Glutamatergic neuron (in vitro differentiated cells): ENCODE measurements around the gene NNAT. TPM values are rescaled to one million over a fixed set of nuclear protein-coding genes. Genes with fewer than 3 reads are reported as not detected.

Source experiments
- DNase-seq: peaks from one replicate; pipeline ENCODE4 v3.0.0; 2022
- H3K27ac Mint-ChIP-seq: one replicate; pipeline ENCODE4 v1.8.0; 2020; ENCODE audit warnings: mild to moderate bottlenecking, mixed read lengths, inconsistent platforms; ENCODE audit not compliant: unreplicated experiment
- H3K27me3 Mint-ChIP-seq: one replicate; pipeline ENCODE4 v1.8.0; 2020; ENCODE audit warnings: mild to moderate bottlenecking, moderate library complexity, mixed read lengths, inconsistent platforms; ENCODE audit not compliant: unreplicated experiment
- H3K36me3 Mint-ChIP-seq: one replicate; pipeline ENCODE4 v1.8.0; 2020; ENCODE audit warnings: mild to moderate bottlenecking, mixed read lengths, inconsistent platforms; ENCODE audit not compliant: unreplicated experiment
- H3K4me1 Mint-ChIP-seq: one replicate; pipeline ENCODE4 v1.8.0; 2020; ENCODE audit warnings: mild to moderate bottlenecking, low read depth, mixed read lengths, inconsistent platforms; ENCODE audit not compliant: unreplicated experiment
- H3K4me3 Mint-ChIP-seq: one replicate; pipeline ENCODE4 v1.8.0; 2020; ENCODE audit warnings: mild to moderate bottlenecking, mixed read lengths, inconsistent platforms; ENCODE audit not compliant: unreplicated experiment
- H3K9me3 Mint-ChIP-seq: one replicate; pipeline ENCODE4 v1.8.0; 2020; ENCODE audit warnings: mild to moderate bottlenecking, moderate library complexity, mixed read lengths, inconsistent platforms; ENCODE audit not compliant: unreplicated experiment
- CTCF ChIP-seq: fragments of 200-600 bp; sonication (generic); IDR thresholded peaks from one replicate; pipeline ENCODE4 v1.5.0; 2021; ENCODE audit not compliant: partially characterized antibody, unreplicated experiment
- total RNA-seq: library from RNA; stranded (reverse); fragmentation: NEBNext Ultra II Directional; extraction: Animal tissue kit (Norgen Biotek cat#: 25700); gene quantifications from one replicate; pipeline ENCODE4 v1.2.1, GENCODE V29; 2021; ENCODE audit not compliant: unreplicated experiment

Gene NNAT
- total RNA-seq, 1 donor from 2014 or later, result 1,047 TPM

GRCh38 chr20:37526238-37526838 lies 5.3 kb downstream of the NNAT start:
- Mint-ChIP-seq H3K4me3 (peak overlapping the region; percentile 95), H3K4me1 (peaks cover 34% of the 10 kb centered on the region), H3K36me3 (peaks cover 6% of the 10 kb centered on the region), H3K27ac (peak overlapping the region; percentile 99), H3K9me3 (peaks cover 10% of the 10 kb centered on the region), H3K27me3 (peaks cover 10% of the 10 kb centered on the region)
- DNase-seq, result no peak
- no peak for TF ChIP-seq CTCF

- no peaks in the 10 kb centered on the region for H3K36me3 Mint-ChIP-seq
- peak overlapping the region; percentile 95 for H3K4me3 Mint-ChIP-seq
- TF ChIP-seq CTCF, result no peak
- peak overlapping the region; percentile 99 for H3K27ac Mint-ChIP-seq
- H3K9me3 Mint-ChIP-seq, result peaks cover 5% of the 10 kb centered on the region
- peak; percentile 35 for DNase-seq
- peaks cover 34% of the 10 kb centered on the region for H3K4me1 Mint-ChIP-seq
- H3K27me3 Mint-ChIP-seq, result peaks cover 8% of the 10 kb centered on the region
Measured at GRCh38 chr20:37526839-37527637, 6.0 kb downstream of the NNAT start.

- TF ChIP-seq CTCF, result no peak
- H3K36me3 Mint-ChIP-seq, result no peaks in the 10 kb centered on the region
- H3K27ac Mint-ChIP-seq, result peak within 1 kb of the TSS; percentile 99
- peaks cover 8% of the 10 kb centered on the region for H3K27me3 Mint-ChIP-seq
- H3K9me3 Mint-ChIP-seq, result peaks cover 5% of the 10 kb centered on the region
- H3K4me3 Mint-ChIP-seq, result peak within 1 kb of the TSS; percentile 95
- DNase-seq, result peak; percentile 88
- H3K4me1 Mint-ChIP-seq, result peaks cover 34% of the 10 kb centered on the region
Measured at GRCh38 chr20:37527638-37528445, 6.8 kb downstream of the NNAT start, which contains the start of gene BLCAP. Gene BLCAP, minus strand, starts transcription at chr20:37527876. Its CDS starts 8,702 bp downstream, at chr20:37519174.

GRCh38 chr20:37528446-37529213 lies 7.6 kb downstream of the NNAT start:
- H3K4me3 Mint-ChIP-seq, result peak overlapping the region; percentile 95
- DNase-seq, result no peak
- H3K9me3 Mint-ChIP-seq, result peaks cover 5% of the 10 kb centered on the region
- TF ChIP-seq CTCF, result no peak
- peaks cover 3% of the 10 kb centered on the region for H3K27me3 Mint-ChIP-seq
- peaks cover 30% of the 10 kb centered on the region for H3K4me1 Mint-ChIP-seq
- no peaks in the 10 kb centered on the region for H3K36me3 Mint-ChIP-seq
- H3K27ac Mint-ChIP-seq, result peak overlapping the region; percentile 99
